Subcutaneous abdominal adipose tissue (tissue), 5 donors: Measurements from ENCODE around the gene PERM1.

Source experiments
- H3K27ac ChIP-seq: one replicate; pipeline ENCODE4 v1.7.0; 2013; ENCODE audit warnings: low read depth, mild to moderate bottlenecking, inconsistent platforms, low read length, moderate library complexity
- H3K27me3 ChIP-seq, 5 donors: one replicate each; pipeline ENCODE4 v1.7.0; 2013; ENCODE audit warnings: low read length in 5 of 5, inconsistent platforms in 1 of 5; ENCODE audit not compliant: control insufficient read depth in 5 of 5, insufficient read depth in 4 of 5
- H3K36me3 ChIP-seq, 5 donors: one replicate each; pipeline ENCODE4 v1.7.0; 2013; ENCODE audit warnings: low read length in 5 of 5; ENCODE audit not compliant: control insufficient read depth in 5 of 5, insufficient read depth in 5 of 5
- H3K4me1 ChIP-seq, 5 donors: one replicate each; pipeline ENCODE4 v1.7.0; 2013; ENCODE audit warnings: low read length in 5 of 5, mild to moderate bottlenecking in 3 of 5, moderate library complexity in 1 of 5; ENCODE audit not compliant: control insufficient read depth in 5 of 5, insufficient read depth in 5 of 5
- H3K4me3 ChIP-seq, 5 donors: one replicate each; pipeline ENCODE4 v1.7.0; 2013; ENCODE audit warnings: low read length in 5 of 5, low read depth in 1 of 5
- H3K9ac ChIP-seq, 5 donors: one replicate each; pipeline ENCODE4 v1.7.0; 2013; ENCODE audit warnings: low read length in 5 of 5, mild to moderate bottlenecking in 4 of 5, moderate library complexity in 3 of 5
- H3K9me3 ChIP-seq, 5 donors: one replicate each; pipeline ENCODE4 v1.7.0; 2013; ENCODE audit warnings: low read length in 5 of 5; ENCODE audit not compliant: control insufficient read depth in 5 of 5
- donor health status: healthy.
- donor health status: healthy.
- donor health status: healthy.
- donor health status: healthy.
- donor health status: healthy.

The PERM1 gene

GRCh38 chr1:941588-942383, 40.1 kb downstream of the PERM1 start:
- H3K4me1 ChIP-seq, result peaks cover 0 to 28% (median 22%) of the 10 kb centered on the region in 5 donors
- H3K27me3 ChIP-seq, result peaks cover 41 to 50% (median 47%) of the 10 kb centered on the region in 5 donors
- H3K36me3 ChIP-seq, result peaks cover 0 to 23% (median 20%) of the 10 kb centered on the region in 5 donors
- H3K9me3 ChIP-seq, result no peaks in the 10 kb centered on the region
- no peak overlapping the region for H3K9ac ChIP-seq
- no peak overlapping the region for H3K27ac ChIP-seq
- peak overlapping the region in 1 of 5 donors; percentile 61 for H3K4me3 ChIP-seq

DNA sequence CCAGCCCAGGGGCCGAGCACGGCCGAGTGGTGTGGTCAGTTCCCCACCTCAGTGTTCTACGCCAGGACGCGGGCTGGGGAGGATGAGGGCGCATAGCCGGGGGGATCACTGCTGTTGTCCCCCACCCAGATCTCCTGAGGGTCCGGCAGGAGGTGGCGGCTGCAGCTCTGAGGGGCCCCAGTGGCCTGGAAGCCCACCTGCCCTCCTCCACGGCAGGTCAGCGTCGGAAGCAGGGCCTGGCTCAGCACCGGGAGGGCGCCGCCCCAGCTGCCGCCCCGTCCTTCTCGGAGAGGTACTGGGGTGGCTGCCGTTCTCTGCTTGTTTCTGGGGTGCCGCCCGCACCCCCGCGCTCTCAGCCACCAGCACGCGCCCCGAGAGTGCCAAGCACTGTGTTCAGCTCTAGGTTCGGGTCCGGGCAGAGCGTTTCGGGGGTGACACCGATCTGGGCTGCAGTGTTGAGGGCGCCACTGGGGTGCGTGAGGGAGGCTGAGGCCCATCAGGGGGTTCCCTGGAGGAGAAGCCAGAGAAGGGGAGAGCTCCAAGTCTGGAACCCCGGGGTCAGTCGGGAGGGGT, 40.8 kb downstream of the PERM1 start:
- H3K9me3 ChIP-seq, result no peaks in the 10 kb centered on the region
- no peak overlapping the region for H3K9ac ChIP-seq
- H3K4me3 ChIP-seq, result peak overlapping the region in 2 of 5 donors; percentile 48 to 61
- H3K27ac ChIP-seq, result no peak overlapping the region
- peaks cover 47 to 56% (median 52%) of the 10 kb centered on the region in 5 donors for H3K27me3 ChIP-seq
- H3K4me1 ChIP-seq, result peaks cover 0 to 28% (median 22%) of the 10 kb centered on the region in 5 donors
- peaks cover 0 to 17% (median 13%) of the 10 kb centered on the region in 5 donors for H3K36me3 ChIP-seq

DNA sequence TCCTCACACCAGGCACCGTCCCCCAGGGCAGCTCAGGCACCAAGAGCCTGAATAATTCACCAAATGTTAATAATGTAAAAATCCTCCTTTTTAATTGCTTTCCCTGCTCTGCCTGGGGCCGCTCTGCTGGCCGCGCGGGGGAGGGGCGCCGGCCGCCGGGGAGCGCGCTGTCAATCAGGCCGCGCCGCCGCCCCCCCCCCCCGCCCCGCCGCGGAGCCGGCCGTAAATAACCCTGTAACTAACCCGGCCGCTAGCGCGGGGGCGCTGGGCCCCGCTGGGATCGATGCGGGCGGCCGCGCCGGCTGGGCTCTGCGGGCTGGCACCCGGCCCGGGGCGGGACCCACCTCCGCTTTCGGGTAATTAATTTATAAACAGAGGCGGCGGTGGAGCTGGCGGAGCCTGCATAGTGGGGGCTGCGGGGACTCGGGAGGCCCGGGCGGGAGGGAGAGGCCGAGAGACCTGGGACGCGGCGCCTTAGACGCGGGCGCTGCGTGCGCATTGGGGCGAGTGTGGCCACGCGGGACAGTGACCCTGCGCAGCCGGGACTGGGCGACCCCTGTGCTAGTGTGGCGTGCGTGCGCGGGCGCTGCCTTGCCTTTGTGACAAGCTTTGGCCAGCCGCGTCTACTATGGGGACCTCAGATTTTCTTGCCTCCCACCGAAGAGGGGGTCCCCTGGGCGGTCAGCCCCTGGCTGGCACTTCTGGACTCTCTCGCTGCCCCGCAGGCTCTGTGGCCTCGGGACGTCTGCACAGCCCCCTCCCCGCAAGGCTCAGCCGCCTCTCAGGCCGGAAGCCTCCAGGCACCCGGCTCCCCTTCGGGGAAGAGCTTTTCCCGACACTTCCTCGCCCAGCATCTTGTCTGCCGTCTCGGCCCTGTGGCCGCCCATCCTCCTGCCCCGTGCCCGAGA, 41.5 kb downstream of the PERM1 start:
- Histone ChIP-seq H3K27me3 (peaks cover 54 to 62% (median 56%) of the 10 kb centered on the region in 5 donors), H3K9me3 (no peaks in the 10 kb centered on the region), H3K4me1 (peaks cover 0 to 34% (median 28%) of the 10 kb centered on the region in 5 donors), H3K27ac (no peak overlapping the region), H3K9ac (no peak overlapping the region), H3K36me3 (peaks cover 0 to 10% (median 5%) of the 10 kb centered on the region in 5 donors), H3K4me3 (peak overlapping the region in 4 of 5 donors; percentile 27 to 61 (median 46))

- H3K27ac ChIP-seq, result no peak overlapping the region
- H3K9me3 ChIP-seq, result no peaks in the 10 kb centered on the region
- H3K9ac ChIP-seq, result no peak overlapping the region
- H3K4me3 ChIP-seq, result peak overlapping the region in 2 of 5 donors; percentile 15 to 26
- peaks cover 0 to 37% (median 28%) of the 10 kb centered on the region in 5 donors for H3K4me1 ChIP-seq
- H3K36me3 ChIP-seq, result peaks cover 0 to 2% (median 0%) of the 10 kb centered on the region in 5 donors
- H3K27me3 ChIP-seq, result peaks cover 56 to 68% (median 61%) of the 10 kb centered on the region in 5 donors
These were observed 42.3 kb downstream of the PERM1 start for GRCh38 chr1:939511-940106.

- no peaks in the 10 kb centered on the region for H3K9me3 ChIP-seq
- no peak overlapping the region for H3K9ac ChIP-seq
- no peak overlapping the region for H3K4me3 ChIP-seq
- H3K27ac ChIP-seq, result no peak overlapping the region
- H3K4me1 ChIP-seq, result peaks cover 0 to 37% (median 28%) of the 10 kb centered on the region in 5 donors
- peaks cover 56 to 68% (median 61%) of the 10 kb centered on the region in 5 donors for H3K27me3 ChIP-seq
- no peaks in the 10 kb centered on the region for H3K36me3 ChIP-seq
These were observed 43.0 kb downstream of the PERM1 start for GRCh38 chr1:938711-939489.

GRCh38 chr1:938088-938683, 43.7 kb downstream of the PERM1 start:
- Histone ChIP-seq H3K27me3 (peaks cover 57 to 68% (median 65%) of the 10 kb centered on the region in 5 donors), H3K36me3 (no peaks in the 10 kb centered on the region), H3K9ac (no peak overlapping the region), H3K9me3 (no peaks in the 10 kb centered on the region), H3K4me3 (no peak overlapping the region), H3K4me1 (peaks cover 0 to 37% (median 28%) of the 10 kb centered on the region in 5 donors), H3K27ac (no peak overlapping the region)

DNA sequence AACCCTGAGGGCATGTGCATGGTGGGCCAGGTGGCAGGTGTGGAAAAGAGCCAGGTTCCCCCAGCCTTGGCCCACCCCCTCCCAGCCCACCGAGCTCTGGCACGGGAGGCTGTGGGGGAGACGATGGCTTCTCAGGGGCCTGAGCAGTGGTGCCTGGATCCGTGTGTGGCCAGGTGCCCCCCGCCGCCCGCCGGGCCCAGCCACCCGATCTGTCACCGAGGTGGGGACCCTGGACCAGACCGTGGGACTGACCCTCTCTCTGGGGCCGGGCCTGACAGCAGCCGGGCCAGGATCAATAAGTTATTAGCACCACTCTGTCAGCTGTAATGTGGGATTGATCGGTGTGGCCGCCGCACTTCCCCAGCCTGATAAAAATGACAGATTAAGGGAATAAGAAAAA, 44.4 kb downstream of the PERM1 start:
- H3K9me3 ChIP-seq, result no peaks in the 10 kb centered on the region
- H3K27ac ChIP-seq, result no peak overlapping the region
- no peak overlapping the region for H3K4me3 ChIP-seq
- no peaks in the 10 kb centered on the region for H3K36me3 ChIP-seq
- H3K27me3 ChIP-seq, result peaks cover 55 to 68% (median 61%) of the 10 kb centered on the region in 5 donors
- peaks cover 0 to 34% (median 24%) of the 10 kb centered on the region in 5 donors for H3K4me1 ChIP-seq
- no peak overlapping the region for H3K9ac ChIP-seq

DNA sequence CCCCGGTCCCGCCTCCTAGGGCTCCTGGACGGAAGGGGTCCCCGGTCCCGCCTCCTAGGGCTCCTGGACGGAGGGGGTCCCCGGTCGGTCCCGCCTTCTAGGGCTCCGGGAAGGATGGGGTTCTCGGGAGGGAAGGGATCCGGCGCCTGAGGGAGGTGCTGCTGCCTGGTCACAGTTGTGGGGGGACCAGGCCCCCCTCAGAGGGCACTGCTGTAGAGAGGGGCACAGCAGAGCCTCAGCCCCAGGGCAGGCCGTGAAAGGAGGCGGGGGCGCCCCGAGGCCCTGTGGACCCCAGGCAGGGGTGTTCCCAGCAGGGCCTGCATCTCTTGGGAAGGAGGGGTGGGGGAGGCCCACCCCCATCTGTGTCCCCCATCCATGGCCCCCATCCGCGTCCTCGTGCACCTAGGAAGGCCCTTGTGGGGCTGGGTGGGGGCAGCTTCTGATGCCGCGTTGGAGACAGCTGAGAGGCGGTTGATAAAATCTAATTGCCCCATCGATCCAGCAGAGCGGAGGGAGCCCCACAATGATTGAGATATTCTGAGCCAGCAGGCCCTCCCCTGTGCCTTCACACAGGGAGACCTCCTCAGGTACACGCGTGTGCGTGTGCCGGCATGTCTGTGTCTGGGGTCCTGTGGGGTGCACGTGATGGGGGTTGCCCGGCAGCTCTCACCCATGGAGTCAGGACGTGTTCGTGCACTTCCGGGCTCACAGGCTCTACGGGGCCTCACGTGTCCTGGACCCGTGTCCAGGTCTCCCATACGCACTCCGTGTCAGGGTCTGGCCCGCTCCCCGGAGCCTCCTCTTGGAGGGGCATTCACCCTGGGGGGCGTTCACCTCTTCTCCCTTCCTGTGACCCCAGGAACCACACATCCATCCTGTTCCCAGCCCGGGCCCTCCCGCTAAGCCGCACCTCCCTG, 45.3 kb downstream of the PERM1 start:
- H3K4me3 ChIP-seq, result no peak overlapping the region
- no peak overlapping the region for H3K9ac ChIP-seq
- no peaks in the 10 kb centered on the region for H3K36me3 ChIP-seq
- H3K27ac ChIP-seq, result no peak overlapping the region
- H3K4me1 ChIP-seq, result peaks cover 0 to 32% (median 21%) of the 10 kb centered on the region in 5 donors
- H3K9me3 ChIP-seq, result no peaks in the 10 kb centered on the region
- H3K27me3 ChIP-seq, result peaks cover 60 to 71% (median 66%) of the 10 kb centered on the region in 5 donors
